Activated CD8-positive, alpha-beta memory T cell treated with anti-CD3 and anti-CD28 coated beads, Interleukin-2, amount 50 U/mL, for 48 hours (primary cell): Measurements from ENCODE around the gene NAV2.

ENCODE experiments used
- DNase-seq: peaks from one replicate; pipeline ENCODE4 v3.0.0-alpha.2; 2020

The NAV2 gene

GRCh38 chr11:20011307-20011951, 298.8 kb downstream of the NAV2 start:
- no peak for DNase-seq

GRCh38 chr11:20013346-20014066, 300.9 kb downstream of the NAV2 start:
- DNase-seq: no peak

- no peak for DNase-seq
These were observed 301.4 kb downstream of the NAV2 start for GRCh38 chr11:20014067-20014402.

GRCh38 chr11:20015101-20015500, 302.5 kb downstream of the NAV2 start:
- DNase-seq: no peak

- no peak for DNase-seq
These were observed 303.1 kb downstream of the NAV2 start for GRCh38 chr11:20015529-20016427.

GRCh38 chr11:20016526-20016925, 303.9 kb downstream of the NAV2 start:
- DNase-seq: no peak

GRCh38 chr11:20017320-20017719, 304.7 kb downstream of the NAV2 start:
- DNase-seq: no peak

GRCh38 chr11:20020198-20020597, 307.6 kb downstream of the NAV2 start:
- no peak for DNase-seq

GRCh38 chr11:20020716-20021115, 308.1 kb downstream of the NAV2 start:
- DNase-seq: no peak

- no peak for DNase-seq
These were observed 308.6 kb downstream of the NAV2 start for GRCh38 chr11:20021212-20021611.

GRCh38 chr11:20021771-20022362, 309.2 kb downstream of the NAV2 start:
- no peak for DNase-seq

GRCh38 chr11:20022363-20023081, 309.9 kb downstream of the NAV2 start:
- DNase-seq: no peak

GRCh38 chr11:20023082-20023426, 310.4 kb downstream of the NAV2 start:
- DNase-seq: no peak

GRCh38 chr11:20024172-20024935, 311.7 kb downstream of the NAV2 start:
- no peak for DNase-seq

- DNase-seq: no peak
These were observed 312.7 kb downstream of the NAV2 start for GRCh38 chr11:20025332-20025840.

GRCh38 chr11:20026629-20027555, 314.3 kb downstream of the NAV2 start:
- no peak for DNase-seq

- DNase-seq: no peak
These were observed 314.9 kb downstream of the NAV2 start for GRCh38 chr11:20027556-20028013.

GRCh38 chr11:20029193-20029592, 316.6 kb downstream of the NAV2 start:
- DNase-seq: no peak

GRCh38 chr11:20030472-20030871, 317.8 kb downstream of the NAV2 start:
- DNase-seq: no peak
